ENCODE measurements around the gene KAT14.

The KAT14 gene

GRCh38 chr20:18101125-18101810 lies 36.4 kb upstream of the KAT14 start:
- TF ChIP-seq ZC3H10 (CRISPR knock-in tag; IDR thresholded peaks at IDR 0.05) (no peak), PATZ1 (CRISPR knock-in tag; IDR thresholded peaks at IDR 0.05; ENCODE audit: borderline replicate concordance) (no peak), PPARA (CRISPR knock-in tag; IDR thresholded peaks at IDR 0.05; ENCODE audit: borderline replicate concordance) (no peak), TSHZ2 (CRISPR knock-in tag; IDR thresholded peaks at IDR 0.05) (no peak), ZFP30 (CRISPR knock-in tag; IDR thresholded peaks at IDR 0.05) (no peak), OSR1 (CRISPR knock-in tag; IDR thresholded peaks at IDR 0.05) (no peak), TCF4 (CRISPR knock-in tag; IDR thresholded peaks at IDR 0.05; ENCODE audit: borderline replicate concordance) (no peak), ZNF70 (CRISPR knock-in tag; IDR thresholded peaks at IDR 0.05) (no peak), ZNF565 (CRISPR knock-in tag; conservative IDR thresholded peaks at IDR 0.05; ENCODE audit: low read depth) (no peak)
- TF ChIP-seq, protein P1, sequence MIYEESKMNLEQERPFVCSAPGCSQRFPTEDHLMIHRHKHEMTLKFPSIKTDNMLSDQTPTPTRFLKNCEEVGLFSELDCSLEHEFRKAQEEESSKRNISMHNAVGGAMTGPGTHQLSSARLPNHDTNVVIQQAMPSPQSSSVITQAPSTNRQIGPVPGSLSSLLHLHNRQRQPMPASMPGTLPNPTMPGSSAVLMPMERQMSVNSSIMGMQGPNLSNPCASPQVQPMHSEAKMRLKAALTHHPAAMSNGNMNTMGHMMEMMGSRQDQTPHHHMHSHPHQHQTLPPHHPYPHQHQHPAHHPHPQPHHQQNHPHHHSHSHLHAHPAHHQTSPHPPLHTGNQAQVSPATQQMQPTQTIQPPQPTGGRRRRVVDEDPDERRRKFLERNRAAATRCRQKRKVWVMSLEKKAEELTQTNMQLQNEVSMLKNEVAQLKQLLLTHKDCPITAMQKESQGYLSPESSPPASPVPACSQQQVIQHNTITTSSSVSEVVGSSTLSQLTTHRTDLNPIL (CRISPR knock-in tag; IDR thresholded peaks at IDR 0.05; ENCODE audit: low read depth): no peak
- no peak for ATAC-seq

GRCh38 chr20:18103497-18103896 lies 34.2 kb upstream of the KAT14 start:
- TF ChIP-seq ZNF565 (CRISPR knock-in tag; conservative IDR thresholded peaks at IDR 0.05; ENCODE audit: low read depth) (no peak), ZFP30 (CRISPR knock-in tag; IDR thresholded peaks at IDR 0.05) (no peak), TSHZ2 (CRISPR knock-in tag; IDR thresholded peaks at IDR 0.05) (no peak), ZFP3 (CRISPR knock-in tag; IDR thresholded peaks at IDR 0.05) (no peak), ZC3H10 (CRISPR knock-in tag; IDR thresholded peaks at IDR 0.05) (no peak), TOX (CRISPR knock-in tag; IDR thresholded peaks at IDR 0.05; ENCODE audit: borderline replicate concordance) (no peak), OSR1 (CRISPR knock-in tag; IDR thresholded peaks at IDR 0.05) (no peak), SNAI2 (CRISPR knock-in tag; IDR thresholded peaks at IDR 0.05) (no peak), ZNF8 (CRISPR knock-in tag; IDR thresholded peaks at IDR 0.05) (no peak), GLIS3 (CRISPR knock-in tag; IDR thresholded peaks at IDR 0.05) (no peak), CSDC2 (CRISPR knock-in tag; IDR thresholded peaks at IDR 0.05) (no peak), RARB (CRISPR knock-in tag; IDR thresholded peaks at IDR 0.05) (no peak), BACH2 (CRISPR knock-in tag; IDR thresholded peaks at IDR 0.05; ENCODE audit: borderline replicate concordance) (no peak), PPARA (CRISPR knock-in tag; IDR thresholded peaks at IDR 0.05; ENCODE audit: borderline replicate concordance) (no peak), POU6F1 (CRISPR knock-in tag; IDR thresholded peaks at IDR 0.05; ENCODE audit: borderline replicate concordance, low read depth) (no peak), ARNTL (CRISPR knock-in tag; IDR thresholded peaks at IDR 0.05; ENCODE audit: borderline replicate concordance, low read depth) (no peak), TCF4 (CRISPR knock-in tag; IDR thresholded peaks at IDR 0.05; ENCODE audit: borderline replicate concordance) (no peak), ESRRG (CRISPR knock-in tag; IDR thresholded peaks at IDR 0.05) (no peak)
- TF ChIP-seq, protein P2, sequence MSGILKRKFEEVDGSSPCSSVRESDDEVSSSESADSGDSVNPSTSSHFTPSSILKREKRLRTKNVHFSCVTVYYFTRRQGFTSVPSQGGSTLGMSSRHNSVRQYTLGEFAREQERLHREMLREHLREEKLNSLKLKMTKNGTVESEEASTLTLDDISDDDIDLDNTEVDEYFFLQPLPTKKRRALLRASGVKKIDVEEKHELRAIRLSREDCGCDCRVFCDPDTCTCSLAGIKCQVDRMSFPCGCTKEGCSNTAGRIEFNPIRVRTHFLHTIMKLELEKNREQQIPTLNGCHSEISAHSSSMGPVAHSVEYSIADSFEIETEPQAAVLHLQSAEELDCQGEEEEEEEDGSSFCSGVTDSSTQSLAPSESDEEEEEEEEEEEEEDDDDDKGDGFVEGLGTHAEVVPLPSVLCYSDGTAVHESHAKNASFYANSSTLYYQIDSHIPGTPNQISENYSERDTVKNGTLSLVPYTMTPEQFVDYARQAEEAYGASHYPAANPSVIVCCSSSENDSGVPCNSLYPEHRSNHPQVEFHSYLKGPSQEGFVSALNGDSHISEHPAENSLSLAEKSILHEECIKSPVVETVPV (CRISPR knock-in tag; IDR thresholded peaks at IDR 0.05): no peak
- TF ChIP-seq, protein P1 (CRISPR knock-in tag; IDR thresholded peaks at IDR 0.05; ENCODE audit: low read depth): no peak
- ATAC-seq: no peak
